Measurements from ENCODE around the gene MAT1A.
"Not testable (repeated sequence)": the region's sequence is repeated elsewhere in the genome, so short reads cannot be mapped to it uniquely, and the experiment has no call there.

Gene MAT1A

DNA sequence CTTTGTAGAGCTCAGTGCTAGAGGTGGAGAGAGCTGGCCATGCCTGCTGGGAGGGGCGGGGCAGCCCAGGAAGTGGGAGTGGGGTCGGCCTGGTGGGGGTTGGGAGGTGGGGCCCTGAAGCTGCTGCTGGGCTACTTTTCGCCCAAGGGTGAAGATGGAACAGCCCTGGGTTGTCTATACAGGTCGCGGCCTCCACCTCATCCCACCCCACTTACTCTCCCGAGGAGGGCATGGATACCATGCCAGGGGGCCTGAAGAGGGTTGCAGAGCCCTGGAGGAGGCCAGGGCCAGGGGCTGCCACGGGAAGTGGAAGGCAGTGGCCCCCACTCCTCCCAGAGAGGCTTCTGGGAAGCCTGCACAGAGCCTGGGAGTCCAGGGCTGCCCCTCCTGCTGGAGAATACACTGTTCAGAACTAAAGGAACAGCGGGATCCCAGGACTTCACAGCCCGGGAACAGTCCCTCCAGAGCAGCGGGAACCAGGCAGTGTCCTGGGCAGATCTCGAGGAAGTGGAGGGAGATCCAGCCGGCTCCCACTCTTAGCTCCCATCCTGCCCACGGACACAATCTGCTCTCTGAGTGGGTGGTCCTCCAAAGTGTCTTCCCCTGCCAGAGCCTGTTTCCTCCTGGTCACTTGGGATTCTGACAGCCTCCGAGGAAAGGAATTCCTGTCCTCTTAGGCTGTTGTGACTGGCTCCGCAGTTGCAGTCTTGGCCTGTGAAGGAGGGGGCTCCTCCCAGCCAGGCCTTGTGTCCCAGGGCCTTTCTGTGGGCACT, 23.5 kb downstream of the MAT1A start:
- DNase-seq (ENCODE audit: low spot score): no peak
- no peak for FAIRE-seq

- no peak for FAIRE-seq
- no peak for DNase-seq (ENCODE audit: low spot score)
Observed at GRCh38 chr10:80264081-80265056, 25.1 kb downstream of the MAT1A start.

GRCh38 chr10:80261316-80262030, 28.0 kb downstream of the MAT1A start:
- DNase-seq (ENCODE audit: low spot score) (no peak), FAIRE-seq (no peak)

DNA sequence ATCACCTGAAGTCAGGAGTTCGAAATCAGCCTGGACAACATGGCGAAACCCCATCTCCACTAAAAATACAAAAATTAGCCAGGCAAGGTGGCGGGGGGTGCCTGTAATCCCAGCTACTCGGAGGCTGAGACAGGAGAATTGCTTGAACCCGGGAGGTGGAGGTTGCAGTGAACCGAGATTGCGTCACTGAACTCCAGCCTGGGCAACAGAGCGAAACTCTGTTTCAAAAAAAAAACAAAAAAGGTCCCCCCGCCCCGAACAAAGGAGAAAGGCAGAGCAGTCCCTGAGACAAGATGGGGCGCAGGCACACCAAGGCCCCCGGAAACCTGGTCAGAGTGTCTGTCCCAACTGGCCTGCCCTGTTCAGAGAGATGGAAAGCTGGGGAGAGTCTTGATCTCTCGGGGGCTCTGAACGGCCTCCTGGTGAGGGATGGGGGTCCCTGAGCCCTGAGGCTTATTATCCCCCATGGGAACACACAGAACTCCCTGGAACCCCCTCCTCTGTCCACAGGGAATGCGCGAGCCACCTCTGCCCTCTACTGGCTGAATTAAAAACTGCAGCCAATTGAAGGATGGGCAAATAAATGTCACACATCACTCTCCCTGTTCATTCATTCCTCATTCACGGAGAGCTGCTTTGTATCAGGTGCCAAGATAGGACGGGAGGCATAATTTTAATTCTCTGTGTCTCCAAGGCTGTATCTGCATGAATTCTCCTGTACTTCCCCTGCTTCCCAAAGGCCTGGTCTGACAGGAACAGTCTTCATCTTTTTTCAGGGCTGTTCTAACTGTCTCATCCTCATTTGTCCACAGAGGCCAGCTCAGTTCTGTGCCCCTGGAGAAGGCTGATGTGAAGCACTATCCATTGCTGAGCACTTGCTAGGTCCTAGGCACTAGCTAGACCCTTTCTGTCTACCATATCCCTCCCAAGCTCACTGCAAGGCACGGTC, 28.9 kb downstream of the MAT1A start:
- DNase-seq (ENCODE audit: low spot score): no peak

GRCh38 chr10:80259405-80259871, 30.0 kb downstream of the MAT1A start:
- FAIRE-seq (no peak), DNase-seq (ENCODE audit: low spot score) (no peak)

More for the DNA sequence above, 28.9 kb downstream of the MAT1A start:
- FAIRE-seq: no peak

GRCh38 chr10:80256798-80257197, 32.7 kb downstream of the MAT1A start:
- not testable (repeated sequence) for FAIRE-seq; DNase-seq (ENCODE audit: low spot score)

GRCh38 chr10:80254726-80255125, 34.7 kb downstream of the MAT1A start:
- FAIRE-seq; DNase-seq (ENCODE audit: low spot score): not testable (repeated sequence)

- not testable (repeated sequence) for FAIRE-seq; DNase-seq (ENCODE audit: low spot score)
Observed at GRCh38 chr10:80253963-80254271, 35.5 kb downstream of the MAT1A start.

- DNase-seq (ENCODE audit: low spot score) (no peak), FAIRE-seq (no peak)
Observed at GRCh38 chr10:80253266-80253962, 36.0 kb downstream of the MAT1A start.

DNA sequence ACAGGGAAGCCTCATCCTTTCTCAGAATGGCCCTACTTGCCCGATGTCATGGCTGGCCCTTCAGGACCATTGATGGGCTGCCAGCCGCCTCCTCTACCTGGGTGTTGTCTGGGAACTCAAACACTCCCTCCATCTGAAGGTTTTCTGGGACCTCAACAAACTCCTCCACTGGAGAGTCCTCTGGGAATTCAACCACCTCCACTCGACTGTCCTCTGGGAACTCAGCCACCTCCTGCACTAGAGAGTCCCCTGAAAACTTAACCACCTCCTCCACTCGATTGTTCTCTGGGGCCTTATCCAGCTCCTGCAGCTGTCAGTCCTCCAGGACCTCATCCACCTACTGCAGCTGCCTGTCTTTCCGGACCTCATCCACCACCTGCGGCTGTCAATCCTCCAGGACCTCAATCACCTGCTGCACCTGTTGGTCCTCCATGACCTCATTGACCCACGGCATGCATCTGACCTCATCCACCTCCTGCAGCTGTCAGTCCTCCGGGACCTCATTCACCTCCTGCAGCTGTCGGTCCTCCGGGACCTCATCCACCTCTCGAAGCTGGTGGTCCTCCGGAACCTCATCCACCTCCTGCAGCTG, 37.1 kb downstream of the MAT1A start:
- FAIRE-seq (no peak), DNase-seq (ENCODE audit: low spot score) (no peak)

DNA sequence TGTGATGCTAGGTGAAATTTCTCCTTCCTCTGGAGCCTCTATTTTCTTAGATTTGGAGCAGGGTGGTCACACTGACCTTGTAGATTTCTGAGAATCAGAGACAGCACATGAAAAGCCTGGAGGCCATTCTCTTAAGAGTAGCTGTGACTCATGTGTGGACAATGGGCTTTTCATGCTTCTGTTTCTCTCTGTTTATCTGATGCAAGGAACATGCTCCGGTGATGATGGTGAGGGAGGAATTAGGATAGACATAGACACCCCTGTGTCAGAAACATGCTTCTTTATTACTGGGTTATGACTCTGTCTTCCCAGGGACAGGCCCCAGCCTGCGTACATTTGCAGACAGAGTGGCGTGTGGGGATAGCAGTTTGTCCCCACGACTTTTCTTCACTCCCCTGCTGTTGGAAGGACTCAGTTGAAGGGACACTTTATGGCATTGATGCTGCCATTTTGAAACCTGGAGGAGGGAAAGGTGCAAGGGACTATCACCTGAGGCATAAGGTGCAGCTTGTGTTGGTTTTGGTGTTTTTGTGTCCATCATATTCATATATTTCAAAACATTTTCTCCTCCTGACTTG, 37.7 kb downstream of the MAT1A start:
- not testable (repeated sequence) for FAIRE-seq

DNA sequence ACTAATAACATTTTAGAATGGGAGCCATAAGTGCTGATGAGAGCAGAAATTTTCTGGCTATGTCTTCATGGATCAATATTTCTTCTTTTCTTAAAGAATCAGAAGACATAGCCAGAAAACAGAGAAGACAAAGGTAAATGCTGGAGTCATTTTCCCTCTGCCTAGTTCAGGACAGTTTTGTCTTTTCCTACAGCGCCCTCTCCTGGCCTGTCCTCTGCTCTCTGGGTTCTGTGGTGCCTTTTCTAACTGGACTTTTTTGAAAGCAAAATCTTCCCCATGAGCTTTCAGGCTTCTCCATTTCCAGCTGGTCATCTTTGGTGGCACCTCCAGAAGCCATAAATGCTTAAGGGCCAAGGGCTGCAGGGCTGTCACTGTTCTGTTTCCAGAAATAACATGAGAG, 39.1 kb downstream of the MAT1A start:
- not testable (repeated sequence) for DNase-seq (ENCODE audit: low spot score)

More for the DNA sequence above, 37.7 kb downstream of the MAT1A start:
- not testable (repeated sequence) for DNase-seq (ENCODE audit: low spot score)

GRCh38 chr10:80249906-80250305, 39.6 kb downstream of the MAT1A start:
- FAIRE-seq; DNase-seq (ENCODE audit: low spot score): not testable (repeated sequence)

More for the DNA sequence above, 39.1 kb downstream of the MAT1A start:
- not testable (repeated sequence) for FAIRE-seq

DNA sequence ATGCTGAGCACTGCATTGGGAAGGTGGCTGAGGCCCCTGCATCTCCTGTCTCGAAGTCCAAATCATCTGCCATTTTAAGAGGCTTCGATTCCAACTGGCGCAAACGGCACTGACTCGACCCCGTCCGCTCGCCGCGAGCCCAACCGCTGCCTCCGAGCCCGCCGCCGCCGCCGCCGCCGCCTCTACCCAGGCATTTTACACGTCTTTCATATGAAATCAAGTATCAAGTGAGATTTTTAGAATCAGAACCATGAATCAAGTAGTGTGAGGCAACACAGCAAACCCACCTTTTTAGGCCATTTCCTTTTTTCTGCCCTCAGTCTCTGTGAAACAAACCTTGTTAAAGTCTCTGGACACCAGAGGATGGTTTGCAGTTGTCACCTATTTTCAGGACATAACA, 41.8 kb downstream of the MAT1A start:
- not testable (repeated sequence) for DNase-seq (ENCODE audit: low spot score); FAIRE-seq

- FAIRE-seq; DNase-seq (ENCODE audit: low spot score): not testable (repeated sequence)
Observed at GRCh38 chr10:80244371-80244770, 45.1 kb downstream of the MAT1A start.

GRCh38 chr10:80242341-80242740, 47.1 kb downstream of the MAT1A start:
- not testable (repeated sequence) for FAIRE-seq; DNase-seq (ENCODE audit: low spot score)

GRCh38 chr10:80236457-80236856, 53.0 kb downstream of the MAT1A start:
- not testable (repeated sequence) for DNase-seq (ENCODE audit: low spot score); FAIRE-seq
